Fibroblast of lung (primary cell): Measurements from ENCODE around the gene TMEM232. TPM values are rescaled to one million over a fixed set of nuclear protein-coding genes. Genes with fewer than 3 reads are reported as not detected.

Source experiments
- DNase-seq, 2 donors: peaks; one replicate each; pipeline versions ENCODE4 v3.0.0 to v3.0.0-alpha.2; 2010; ENCODE audit warnings: low read depth in 2 of 2
- H2AFZ ChIP-seq: 2 replicates; pipeline ENCODE4 v1.5.1; 2012; ENCODE audit warnings: low read length, control low read depth, inconsistent platforms
- H3K27ac ChIP-seq: 2 replicates; pipeline ENCODE4 v1.5.1; 2011; ENCODE audit warnings: low read length, control low read depth; ENCODE audit not compliant: insufficient read depth
- H3K27me3 ChIP-seq: 2 replicates; pipeline ENCODE4 v1.5.1; 2011; ENCODE audit warnings: mild to moderate bottlenecking, low read length; ENCODE audit not compliant: control insufficient read depth, insufficient read depth
- H3K36me3 ChIP-seq: 2 replicates; pipeline ENCODE4 v1.5.1; 2011; ENCODE audit warnings: low read length; ENCODE audit not compliant: control insufficient read depth, insufficient read depth
- H3K4me1 ChIP-seq: 2 replicates; pipeline ENCODE4 v1.5.1; 2011; ENCODE audit warnings: low read length; ENCODE audit not compliant: control insufficient read depth, insufficient read depth; ENCODE audit errors: extremely low read depth
- H3K4me2 ChIP-seq: 2 replicates; pipeline ENCODE4 v1.5.1; 2011; ENCODE audit warnings: low read length, control low read depth; ENCODE audit not compliant: insufficient read depth; ENCODE audit errors: extremely low read depth
- H3K4me3 ChIP-seq, 4 experiments: fragments of 200-600 bp in 1 of 4; sonication (generic) in 1 of 4; replicated peaks in 1 of 4; 2 replicates each; pipeline ENCODE4 v1.5.1; 2011 to 2016; ENCODE audit warnings: low read length in 4 of 4, low read depth in 3 of 4, mild to moderate bottlenecking in 3 of 4, control low read depth in 2 of 4, inconsistent platforms in 1 of 4, mixed read lengths in 1 of 4; ENCODE audit not compliant: insufficient read depth in 1 of 4; ENCODE audit errors: control extremely low read depth in 1 of 4
- H3K79me2 ChIP-seq: 2 replicates; pipeline ENCODE4 v1.5.1; 2012; ENCODE audit warnings: mild to moderate bottlenecking, low read length, inconsistent platforms; ENCODE audit not compliant: control insufficient read depth, insufficient read depth
- H3K9ac ChIP-seq: 2 replicates; pipeline ENCODE4 v1.5.1; 2011; ENCODE audit warnings: mild to moderate bottlenecking, low read length, control low read depth; ENCODE audit not compliant: insufficient read depth
- H3K9me3 ChIP-seq: 2 replicates; pipeline ENCODE4 v1.5.1; 2012; ENCODE audit warnings: low read depth, low read length; ENCODE audit not compliant: control insufficient read depth, insufficient read depth
- H4K20me1 ChIP-seq: 2 replicates; pipeline ENCODE4 v1.5.1; 2011; ENCODE audit warnings: low read length; ENCODE audit not compliant: control insufficient read depth, insufficient read depth; ENCODE audit errors: extremely low read depth
- CTCF ChIP-seq, 2 donors: IDR thresholded peaks in 1 of 2; conservative IDR thresholded peaks in 1 of 2; 1 replicate in 1 of 2; 2 replicates in 1 of 2; pipeline ENCODE4 v1.5.1; 2011 to 2012; ENCODE audit warnings: low read length in 2 of 2, control low read depth in 1 of 2, inconsistent platforms in 1 of 2, low read depth in 1 of 2, mild to moderate bottlenecking in 1 of 2
- EZH2 ChIP-seq: IDR thresholded peaks from 2 replicates; pipeline ENCODE4 v1.5.1; 2012; ENCODE audit warnings: low read length, control low read depth, mild to moderate bottlenecking; ENCODE audit errors: missing control alignments
- polyA plus RNA-seq, 2 donors: library from polyadenylated mRNA; depleted of rRNA in 1 of 2; stranded (reverse) in 1 of 2; unstranded in 1 of 2; fragments of >200 nt; gene quantifications; 2 replicates each; pipeline ENCODE4 v1.2.1, GENCODE V29; 2011 to 2012; ENCODE audit warnings: missing spikeins in 1 of 2
- total RNA-seq: library from RNA; depleted of rRNA; stranded (reverse); fragments of >200 nt; gene quantifications from 2 replicates; pipeline ENCODE4 v1.2.1, GENCODE V29; 2014

The TMEM232 gene
- total and polyA plus RNA-seq, 2 donors (not counting 1 experiment from before 2014, with no cell fraction given): 2.0 to 5.6 TPM

DNA sequence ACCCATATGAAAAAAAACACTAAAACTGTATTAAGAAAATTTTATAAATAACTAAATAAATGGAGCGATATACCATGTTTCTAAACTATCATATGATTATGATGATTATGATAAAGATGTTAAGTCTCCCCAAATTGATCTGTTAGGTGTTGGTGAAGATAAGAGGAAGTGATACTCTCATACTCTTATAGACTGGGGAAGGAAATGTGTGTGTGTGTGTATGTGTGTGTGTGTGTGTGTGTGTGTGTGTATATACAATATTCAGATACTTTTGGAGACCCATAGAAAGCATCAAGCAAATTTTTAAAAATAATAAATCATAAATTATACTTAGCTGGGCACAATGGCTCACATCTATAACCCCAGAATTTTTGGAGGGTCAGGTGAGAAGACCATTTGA is 62.9 kb downstream of the TMEM232 start:
- no peaks in the 10 kb centered on the region for H4K20me1 ChIP-seq
- TF ChIP-seq CTCF (conservative IDR thresholded peaks at IDR 0.05 in 1 of 2, IDR thresholded peaks at IDR 0.05 in 1 of 2; ENCODE audit: low read depth in 1 of 2, low read length in 2 of 2): no peak
- no peak for TF ChIP-seq EZH2

GRCh38 chr5:110658006-110658405 is 68.5 kb downstream of the TMEM232 start:
- Histone ChIP-seq H3K79me2 (no peaks in the 10 kb centered on the region), H3K4me2 (no peak overlapping the region), H3K36me3 (no peaks in the 10 kb centered on the region), H2AFZ (no peak overlapping the region), H3K4me1 (no peaks in the 10 kb centered on the region), H3K27ac (no peak overlapping the region), H4K20me1 (no peaks in the 10 kb centered on the region), H3K9me3 (no peaks in the 10 kb centered on the region), H3K9ac (no peak overlapping the region), H3K4me3 (no peak overlapping the region), H3K27me3 (no peaks in the 10 kb centered on the region)
- DNase-seq: no peak
- no peak for TF ChIP-seq EZH2
- no peak for TF ChIP-seq CTCF (conservative IDR thresholded peaks at IDR 0.05 in 1 of 2, IDR thresholded peaks at IDR 0.05 in 1 of 2; ENCODE audit: low read depth in 1 of 2, low read length in 2 of 2)

More for the DNA sequence above, 62.9 kb downstream of the TMEM232 start:
- Histone ChIP-seq H3K9ac (no peak overlapping the region), H3K36me3 (no peaks in the 10 kb centered on the region), H3K9me3 (no peaks in the 10 kb centered on the region), H3K79me2 (no peaks in the 10 kb centered on the region), H3K4me1 (no peaks in the 10 kb centered on the region), H3K4me2 (no peak overlapping the region), H3K4me3 (no peak overlapping the region), H3K27ac (no peak overlapping the region), H2AFZ (no peak overlapping the region), H3K27me3 (no peaks in the 10 kb centered on the region)
- no peak for DNase-seq

DNA sequence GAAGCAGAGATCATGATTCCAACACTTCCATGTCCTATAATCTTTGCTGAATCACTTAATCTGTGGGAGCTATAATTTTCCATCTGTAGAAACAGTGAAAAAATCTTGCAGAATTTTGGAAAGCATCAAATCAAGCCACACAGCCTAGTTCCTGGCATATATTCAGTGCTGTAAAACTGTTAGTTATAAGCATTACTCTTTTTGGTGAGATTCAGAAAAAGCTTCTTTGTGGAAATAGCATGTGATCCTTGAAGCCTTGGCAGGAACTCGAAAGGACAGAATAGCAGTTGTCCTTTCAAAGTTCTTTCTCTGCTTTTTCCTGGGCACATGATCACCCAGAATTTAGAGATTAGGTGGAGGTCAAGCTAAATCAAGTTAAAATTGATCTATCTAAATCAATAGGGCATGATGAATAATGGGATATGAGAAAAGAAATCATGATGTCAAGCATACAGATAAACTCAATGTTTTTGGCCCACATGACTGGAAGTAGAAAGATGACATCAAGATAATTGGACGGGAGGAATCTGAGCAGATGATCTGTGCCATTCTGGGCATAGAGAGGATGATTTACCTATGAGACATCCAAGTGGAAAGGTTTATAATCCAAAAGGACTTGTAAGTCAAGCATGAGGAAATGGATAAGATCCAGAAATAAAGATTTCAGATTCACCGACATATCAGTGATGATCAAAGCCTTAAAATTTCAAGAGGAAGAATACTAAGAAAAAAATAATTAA is 73.1 kb downstream of the TMEM232 start:
- Histone ChIP-seq H3K27ac (no peak overlapping the region), H3K36me3 (no peaks in the 10 kb centered on the region), H3K27me3 (no peaks in the 10 kb centered on the region), H3K79me2 (no peaks in the 10 kb centered on the region), H3K4me3 (no peak overlapping the region), H3K4me1 (no peaks in the 10 kb centered on the region), H3K9ac (no peak overlapping the region), H2AFZ (no peak overlapping the region), H3K9me3 (no peaks in the 10 kb centered on the region), H3K4me2 (no peak overlapping the region), H4K20me1 (no peaks in the 10 kb centered on the region)
- no peak for TF ChIP-seq CTCF (conservative IDR thresholded peaks at IDR 0.05 in 1 of 2, IDR thresholded peaks at IDR 0.05 in 1 of 2; ENCODE audit: low read depth in 1 of 2, low read length in 2 of 2)
- TF ChIP-seq EZH2: no peak
- no peak for DNase-seq
